SK-N-MC (cell line): ENCODE data around the gene FLCN.

Source experiments
- DNase-seq: peaks from one replicate; pipeline ENCODE4 v3.0.0-alpha.2; 2011; ENCODE audit warnings: low read depth, low spot score
- H3K27ac ChIP-seq: fragments of 200-600 bp; sonication (generic); 2 replicates; pipeline ENCODE4 v1.5.1; 2016; ENCODE audit warnings: mixed run types
- H3K36me3 ChIP-seq: fragments of 200-600 bp; sonication (generic); 2 replicates; pipeline ENCODE4 v1.6.1; 2017; ENCODE audit warnings: antibody characterized with exemption, low read length, mixed read lengths; ENCODE audit not compliant: insufficient read depth
- H3K4me3 ChIP-seq: fragments of 200-600 bp; sonication (generic); 2 replicates; pipeline ENCODE4 v1.5.1; 2016
- H3K9ac ChIP-seq: fragments of 200-600 bp; sonication (generic); 2 replicates; pipeline ENCODE4 v1.8.0; 2017; ENCODE audit warnings: mixed run types, mixed read lengths; ENCODE audit not compliant: insufficient read length
- H3K9me3 ChIP-seq: fragments of 200-600 bp; sonication (generic); 2 replicates; pipeline ENCODE4 v1.6.1; 2017; ENCODE audit warnings: low read depth, mild to moderate bottlenecking, antibody characterized with exemption, low read length, moderate library complexity, mixed read lengths
- EZH2 ChIP-seq: fragments of 200-600 bp; sonication (generic); IDR thresholded peaks from one replicate; pipeline ENCODE4 v1.6.1; 2017; ENCODE audit warnings: antibody characterized with exemption
- FOXP2 ChIP-seq: optimal IDR thresholded peaks from 2 replicates; pipeline ENCODE3; 2011; ENCODE audit warnings: mild to moderate bottlenecking, moderate library complexity; ENCODE audit not compliant: insufficient read depth; ENCODE audit errors: extremely low read length, control extremely low read depth
- POLR2AphosphoS5 ChIP-seq: IDR thresholded peaks from 2 replicates; pipeline ENCODE4 v1.6.1; 2012; ENCODE audit warnings: mild to moderate bottlenecking, low read depth, low read length, borderline replicate concordance

The FLCN gene

DNA sequence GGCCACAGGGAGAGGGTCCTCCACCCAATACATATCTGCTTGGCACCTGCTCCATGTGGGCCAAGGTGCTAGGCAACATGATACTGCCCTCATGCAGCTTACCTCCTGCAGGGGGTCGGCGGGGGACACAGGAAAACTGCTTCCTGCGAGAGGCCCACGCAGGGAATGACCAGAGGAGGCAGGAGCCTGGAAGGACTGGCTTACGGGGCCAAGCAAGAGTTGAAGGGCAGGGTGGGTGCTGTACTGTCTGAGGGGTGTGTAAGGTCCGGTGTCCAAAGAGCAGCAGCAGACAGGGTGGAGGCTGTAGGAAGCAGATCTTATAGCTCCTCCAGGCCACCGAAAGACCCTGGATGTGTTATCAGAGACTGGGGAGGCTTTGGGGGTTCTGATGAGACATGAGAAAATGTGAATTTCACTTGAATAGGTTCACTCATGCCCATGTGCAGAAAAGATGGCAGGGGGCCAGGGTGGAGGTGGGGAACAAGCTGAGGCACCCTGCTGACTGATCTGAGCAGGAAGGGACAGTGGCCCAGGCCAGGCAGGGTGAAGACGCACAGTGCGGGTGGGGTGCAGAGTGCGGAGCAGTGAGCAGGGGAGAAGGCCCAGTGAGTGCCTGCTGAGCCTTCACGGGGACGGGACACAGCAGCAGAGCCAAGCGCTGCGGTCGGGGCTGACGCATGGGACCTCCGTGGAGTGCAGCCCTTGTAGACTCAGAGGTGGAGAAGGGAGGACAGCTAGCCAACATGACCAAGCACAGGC is 8.3 kb downstream of the FLCN start:
- Histone ChIP-seq H3K4me3 (no peak overlapping the region), H3K36me3 (peaks cover 71% of the 10 kb centered on the region; the same call in 1 of the 2 replicates), H3K27ac (no peak overlapping the region), H3K9me3 (no peaks in the 10 kb centered on the region), H3K9ac (no peak overlapping the region)
- no peak for TF ChIP-seq POLR2AphosphoS5
- no peak for TF ChIP-seq FOXP2
- TF ChIP-seq EZH2 = no peak
- no peak for DNase-seq

GRCh38 chr17:17227608-17228520 is 9.1 kb downstream of the FLCN start:
- H3K36me3 ChIP-seq = peaks cover 75% of the 10 kb centered on the region; the same call in 1 of the 2 replicates
- H3K4me3 ChIP-seq = no peak overlapping the region
- H3K9me3 ChIP-seq = no peaks in the 10 kb centered on the region
- DNase-seq = no peak
- no peak overlapping the region for H3K9ac ChIP-seq
- no peak for TF ChIP-seq FOXP2
- TF ChIP-seq EZH2 = no peak
- TF ChIP-seq POLR2AphosphoS5 = no peak
- no peak overlapping the region for H3K27ac ChIP-seq

- Histone ChIP-seq H3K36me3 (peaks cover 73% of the 10 kb centered on the region; the same call in 1 of the 2 replicates), H3K27ac (no peak overlapping the region), H3K9me3 (no peaks in the 10 kb centered on the region), H3K9ac (no peak overlapping the region), H3K4me3 (no peak overlapping the region)
- DNase-seq = no peak
- no peak for TF ChIP-seq POLR2AphosphoS5
- no peak for TF ChIP-seq EZH2
- no peak for TF ChIP-seq FOXP2
These were observed 10.3 kb downstream of the FLCN start for GRCh38 chr17:17226451-17227265.

DNA sequence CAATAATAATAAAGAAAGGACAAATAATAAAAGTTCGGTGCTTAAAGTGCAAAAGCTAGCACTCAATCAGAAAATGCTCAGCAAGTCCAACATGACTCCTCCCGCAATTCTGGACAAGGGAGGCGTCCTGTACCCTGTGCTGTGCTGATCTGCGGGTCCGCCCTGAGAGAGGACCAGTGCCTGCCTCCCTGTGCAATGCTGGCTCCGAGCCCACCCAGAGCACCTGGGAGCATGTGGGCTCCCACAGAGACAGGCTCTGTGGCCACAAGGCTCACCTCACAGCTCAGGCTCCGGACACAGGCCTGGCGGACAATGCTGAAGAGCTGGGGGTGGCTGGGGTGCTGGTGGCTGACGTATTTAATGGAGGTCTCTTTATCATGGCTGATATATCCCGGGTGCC is 11.1 kb downstream of the FLCN start:
- no peak overlapping the region for H3K4me3 ChIP-seq
- no peak for TF ChIP-seq POLR2AphosphoS5
- TF ChIP-seq EZH2 = no peak
- no peak for TF ChIP-seq FOXP2
- no peak for DNase-seq
- no peak overlapping the region for H3K9ac ChIP-seq
- H3K36me3 ChIP-seq = peaks cover 76% of the 10 kb centered on the region; the same call in 1 of the 2 replicates
- H3K9me3 ChIP-seq = no peaks in the 10 kb centered on the region
- H3K27ac ChIP-seq = no peak overlapping the region

GRCh38 chr17:17224137-17224536 is 12.8 kb downstream of the FLCN start:
- Histone ChIP-seq H3K9me3 (no peaks in the 10 kb centered on the region), H3K36me3 (peaks cover 76% of the 10 kb centered on the region; the same call in 1 of the 2 replicates), H3K4me3 (no peak overlapping the region), H3K9ac (no peak overlapping the region), H3K27ac (no peak overlapping the region)
- no peak for DNase-seq
- no peak for TF ChIP-seq EZH2
- no peak for TF ChIP-seq FOXP2
- TF ChIP-seq POLR2AphosphoS5 = no peak

DNA sequence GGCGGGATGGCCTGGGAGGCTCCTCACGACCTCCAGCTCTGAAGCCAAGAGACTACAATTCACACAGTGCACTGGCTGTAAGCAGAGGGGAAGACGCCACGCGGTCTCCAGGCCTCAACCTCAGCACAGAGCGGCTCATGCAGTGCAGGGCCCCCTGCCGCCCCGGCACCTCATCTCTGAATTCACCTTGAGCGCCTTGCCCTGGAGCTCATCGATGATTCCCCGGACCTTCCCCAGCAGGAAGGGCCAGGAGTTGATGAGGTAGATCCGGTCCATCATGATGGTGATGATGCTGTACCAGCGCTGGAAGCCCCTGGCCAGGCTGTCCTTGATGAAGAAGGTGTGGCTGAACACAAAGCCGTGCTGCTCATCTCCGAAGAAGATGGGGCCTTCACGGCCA is 13.2 kb downstream of the FLCN start:
- H3K36me3 ChIP-seq = peaks cover 74% of the 10 kb centered on the region; the same call in 1 of the 2 replicates
- H3K9me3 ChIP-seq = no peaks in the 10 kb centered on the region
- TF ChIP-seq FOXP2 (no peak), POLR2AphosphoS5 (no peak), EZH2 (no peak)
- no peak overlapping the region for H3K27ac ChIP-seq
- no peak for DNase-seq
- H3K4me3 ChIP-seq = no peak overlapping the region
- no peak overlapping the region for H3K9ac ChIP-seq

DNA sequence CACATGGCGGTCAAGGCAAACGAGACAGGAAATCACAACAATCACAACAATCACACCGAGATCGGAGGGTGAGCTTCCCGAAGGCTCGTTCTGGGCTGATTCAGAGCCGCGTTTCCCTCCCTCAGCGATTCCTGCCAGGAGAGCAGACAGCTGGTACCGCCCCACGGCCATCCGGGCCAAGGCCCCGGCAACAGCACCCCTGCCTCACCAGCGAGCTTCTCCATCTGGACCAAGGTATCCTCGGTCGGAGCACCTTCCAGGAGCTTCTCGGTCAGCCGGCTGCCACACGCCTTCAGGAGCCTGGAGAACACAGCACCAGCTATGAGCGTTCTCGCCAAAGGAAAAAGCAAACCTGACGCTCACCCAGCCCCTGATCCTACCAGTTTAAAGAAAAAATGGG is 15.6 kb downstream of the FLCN start:
- TF ChIP-seq FOXP2 (no peak), POLR2AphosphoS5 (no peak), EZH2 (no peak)
- Histone ChIP-seq H3K27ac (no peak overlapping the region), H3K9ac (no peak overlapping the region), H3K36me3 (peaks cover 64% of the 10 kb centered on the region; the same call in 1 of the 2 replicates), H3K4me3 (no peak overlapping the region), H3K9me3 (no peaks in the 10 kb centered on the region)
- DNase-seq = no peak

DNA sequence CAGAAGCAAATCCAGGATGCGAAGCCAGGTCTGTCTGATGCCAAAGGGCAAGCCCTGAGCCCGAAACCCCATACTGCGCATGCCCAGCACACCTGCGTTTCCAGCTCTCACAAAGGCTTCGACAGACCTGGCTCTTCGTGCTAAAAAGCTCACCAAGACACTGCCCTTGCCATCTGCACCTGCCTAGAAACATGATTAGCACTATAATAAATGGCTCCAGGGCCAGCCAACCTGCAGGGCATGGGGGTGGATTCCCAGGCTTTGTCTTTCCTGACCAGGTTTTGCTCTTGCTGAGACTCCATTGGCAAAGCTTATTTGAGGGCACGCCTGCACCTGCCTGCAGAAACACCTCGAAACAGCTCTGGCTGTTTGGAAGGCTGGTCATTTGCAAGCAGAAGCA is 16.4 kb downstream of the FLCN start:
- no peak for DNase-seq
- no peak for TF ChIP-seq POLR2AphosphoS5
- no peak for TF ChIP-seq FOXP2
- TF ChIP-seq EZH2 = no peak
- Histone ChIP-seq H3K4me3 (no peak overlapping the region), H3K36me3 (peaks cover 60% of the 10 kb centered on the region; the same call in 1 of the 2 replicates), H3K9ac (no peak overlapping the region), H3K9me3 (no peaks in the 10 kb centered on the region), H3K27ac (no peak overlapping the region)
